ENCODE data around the gene GPANK1.
A peak's percentile ranks its signal among the peaks of the same experiment; 100 is the strongest.

GPANK1 gene

DNA sequence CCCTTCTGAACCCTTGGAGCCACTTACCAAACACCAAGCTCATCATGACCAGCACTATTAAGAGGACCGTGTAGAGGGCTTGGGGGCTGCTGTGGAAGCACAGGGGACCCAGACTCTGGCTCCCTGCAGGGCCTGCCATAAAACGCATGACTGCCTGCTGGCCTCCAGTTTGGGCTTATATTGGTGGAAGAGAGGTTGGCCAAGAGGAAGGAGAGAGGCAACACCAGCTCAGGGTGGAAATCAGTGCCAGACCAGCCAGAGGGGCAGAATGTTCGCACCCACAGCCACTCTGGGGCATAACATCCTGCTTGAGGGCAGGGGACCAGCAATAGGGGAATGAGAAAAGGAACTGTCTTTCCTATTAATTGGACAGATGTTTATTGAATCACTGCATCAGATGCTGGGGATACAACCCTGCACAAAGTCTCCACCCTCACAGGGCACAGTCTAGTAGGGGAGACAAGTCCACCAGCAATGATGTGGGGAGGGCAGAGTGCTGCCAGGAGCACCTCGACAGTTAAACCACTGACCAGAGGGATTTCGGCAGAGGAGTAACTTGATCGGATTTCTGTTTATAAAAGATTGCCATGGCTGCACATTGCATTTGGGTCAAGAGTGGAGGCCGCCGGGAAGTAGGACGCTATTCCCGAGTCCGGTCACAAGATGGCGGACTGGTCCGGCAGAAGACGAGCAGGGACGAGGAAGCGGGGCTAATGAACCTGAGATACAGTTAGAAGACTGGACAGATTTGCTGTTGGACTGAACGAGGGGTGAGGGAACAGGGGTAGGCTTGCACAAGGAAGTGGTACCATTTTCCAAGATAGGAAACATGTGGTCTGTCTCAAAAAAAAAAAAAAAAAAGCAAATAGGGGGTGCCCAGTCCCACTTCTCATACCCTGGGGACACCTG lies 15.7 kb upstream of the GPANK1 start, which contains the start of gene LY6G5C:
Gene LY6G5C (minus strand): TSS at position 842 of the 909 bp plus-strand sequence. CDS start 694 bp downstream, at position 148.
- Histone ChIP-seq H3K9ac (ENCODE audit: low read depth, low read length, poor library complexity, severe bottlenecking) (no peak within 1 kb of the TSS), H3K79me2 (ENCODE audit: insufficient read depth, low read length) (no peaks in the 10 kb centered on the region), H3K36me3 (ENCODE audit: insufficient read depth, low read length) (no peaks in the 10 kb centered on the region), H3K27me3 (ENCODE audit: insufficient read depth, low read length, poor library complexity, severe bottlenecking) (no peaks in the 10 kb centered on the region), H3K4me3 (ENCODE audit: low read length, poor library complexity, severe bottlenecking) (no peak within 1 kb of the TSS), H3F3A (ENCODE audit: low read depth) (no peaks in the 10 kb centered on the region), H3K9me2 (replicated peaks; ENCODE audit: low read depth, low read length) (no peaks in the 10 kb centered on the region), H3K9me3 (ENCODE audit: insufficient read depth, low read depth, low read length) (no peaks in the 10 kb centered on the region), H3K4me1 (ENCODE audit: insufficient read depth, low read length, poor library complexity, severe bottlenecking) (peaks cover 8% of the 10 kb centered on the region), H3K4me2 (ENCODE audit: low read depth, low read length, poor library complexity, severe bottlenecking) (no peak within 1 kb of the TSS), H4K20me1 (ENCODE audit: insufficient read depth, low read length, poor library complexity, severe bottlenecking) (no peaks in the 10 kb centered on the region), H2AFZ (ENCODE audit: low read length) (no peak within 1 kb of the TSS)
- TF ChIP-seq, protein P1, sequence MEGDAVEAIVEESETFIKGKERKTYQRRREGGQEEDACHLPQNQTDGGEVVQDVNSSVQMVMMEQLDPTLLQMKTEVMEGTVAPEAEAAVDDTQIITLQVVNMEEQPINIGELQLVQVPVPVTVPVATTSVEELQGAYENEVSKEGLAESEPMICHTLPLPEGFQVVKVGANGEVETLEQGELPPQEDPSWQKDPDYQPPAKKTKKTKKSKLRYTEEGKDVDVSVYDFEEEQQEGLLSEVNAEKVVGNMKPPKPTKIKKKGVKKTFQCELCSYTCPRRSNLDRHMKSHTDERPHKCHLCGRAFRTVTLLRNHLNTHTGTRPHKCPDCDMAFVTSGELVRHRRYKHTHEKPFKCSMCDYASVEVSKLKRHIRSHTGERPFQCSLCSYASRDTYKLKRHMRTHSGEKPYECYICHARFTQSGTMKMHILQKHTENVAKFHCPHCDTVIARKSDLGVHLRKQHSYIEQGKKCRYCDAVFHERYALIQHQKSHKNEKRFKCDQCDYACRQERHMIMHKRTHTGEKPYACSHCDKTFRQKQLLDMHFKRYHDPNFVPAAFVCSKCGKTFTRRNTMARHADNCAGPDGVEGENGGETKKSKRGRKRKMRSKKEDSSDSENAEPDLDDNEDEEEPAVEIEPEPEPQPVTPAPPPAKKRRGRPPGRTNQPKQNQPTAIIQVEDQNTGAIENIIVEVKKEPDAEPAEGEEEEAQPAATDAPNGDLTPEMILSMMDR (conservative IDR thresholded peaks at IDR 0.05; ENCODE audit: low read length) = peak; percentile 40; the same call in 1 of the 2 replicates
- TF ChIP-seq EZH2phosphoT487 (IDR thresholded peaks at IDR 0.05; ENCODE audit: borderline replicate concordance) = no peak

DNA sequence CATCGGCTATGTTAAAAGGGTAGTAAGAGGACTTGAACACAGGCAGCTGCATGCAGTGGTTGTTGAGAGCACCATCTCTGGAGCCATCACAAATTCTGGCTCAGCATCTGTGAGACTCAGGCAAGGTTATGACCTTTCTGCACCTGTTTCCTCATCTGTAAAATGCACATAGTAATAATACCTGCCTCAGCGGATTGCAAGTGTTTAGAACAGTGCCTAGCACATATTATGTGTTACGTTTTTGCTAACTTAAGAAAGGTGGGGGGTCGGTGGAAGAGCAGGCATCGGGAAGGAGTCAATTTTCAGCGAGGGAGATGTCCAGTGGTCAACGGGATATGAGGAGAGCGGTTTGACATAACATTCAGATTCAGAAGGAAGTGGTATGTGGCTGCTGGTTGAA lies 13.2 kb upstream of the GPANK1 start:
- no peaks in the 10 kb centered on the region for H4K20me1 ChIP-seq (ENCODE audit: insufficient read depth, low read length, poor library complexity, severe bottlenecking)
- H3K9me3 ChIP-seq (ENCODE audit: insufficient read depth, low read depth, low read length) = no peaks in the 10 kb centered on the region
- H3K4me2 ChIP-seq (ENCODE audit: low read depth, low read length, poor library complexity, severe bottlenecking) = no peak overlapping the region
- no peak overlapping the region for H2AFZ ChIP-seq (ENCODE audit: low read length)
- no peaks in the 10 kb centered on the region for H3F3A ChIP-seq (ENCODE audit: low read depth)
- TF ChIP-seq EZH2phosphoT487 (IDR thresholded peaks at IDR 0.05; ENCODE audit: borderline replicate concordance) = no peak
- TF ChIP-seq, protein P1 (conservative IDR thresholded peaks at IDR 0.05; ENCODE audit: low read length) = no peak
- peaks cover 3% of the 10 kb centered on the region; the same call in 1 of the 2 replicates for H3K36me3 ChIP-seq (ENCODE audit: insufficient read depth, low read length)
- no peak overlapping the region for H3K9ac ChIP-seq (ENCODE audit: low read depth, low read length, poor library complexity, severe bottlenecking)
- H3K4me1 ChIP-seq (ENCODE audit: insufficient read depth, low read length, poor library complexity, severe bottlenecking) = peaks cover 8% of the 10 kb centered on the region
- H3K27me3 ChIP-seq (ENCODE audit: insufficient read depth, low read length, poor library complexity, severe bottlenecking) = no peaks in the 10 kb centered on the region
- no peaks in the 10 kb centered on the region for H3K79me2 ChIP-seq (ENCODE audit: insufficient read depth, low read length)
- H3K4me3 ChIP-seq (ENCODE audit: low read length, poor library complexity, severe bottlenecking) = no peak overlapping the region
- no peaks in the 10 kb centered on the region for H3K9me2 ChIP-seq (replicated peaks; ENCODE audit: low read depth, low read length)

DNA sequence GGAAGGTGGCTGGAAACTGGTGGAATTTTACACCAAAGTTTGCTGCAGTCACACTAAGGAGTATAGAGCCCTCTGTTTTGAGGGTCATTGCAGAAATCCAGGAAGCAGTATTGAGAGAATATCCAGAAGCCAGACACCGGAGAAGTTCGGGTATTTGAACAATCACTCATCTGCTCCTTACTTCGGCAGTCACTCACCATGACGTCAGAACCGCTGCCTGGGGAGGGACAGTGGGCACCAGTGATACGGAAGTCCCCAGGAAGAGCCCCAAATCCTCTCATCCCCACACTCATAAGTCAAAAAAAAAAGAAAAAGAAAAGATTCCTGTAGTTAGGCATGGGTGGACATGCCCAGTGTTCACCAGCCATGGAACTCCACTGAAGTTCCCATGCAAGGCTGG lies 12.1 kb upstream of the GPANK1 start:
- no peak overlapping the region for H2AFZ ChIP-seq (ENCODE audit: low read length)
- H4K20me1 ChIP-seq (ENCODE audit: insufficient read depth, low read length, poor library complexity, severe bottlenecking) = no peaks in the 10 kb centered on the region
- no peak overlapping the region for H3K9ac ChIP-seq (ENCODE audit: low read depth, low read length, poor library complexity, severe bottlenecking)
- no peak overlapping the region for H3K4me2 ChIP-seq (ENCODE audit: low read depth, low read length, poor library complexity, severe bottlenecking)
- peaks cover 8% of the 10 kb centered on the region for H3K4me1 ChIP-seq (ENCODE audit: insufficient read depth, low read length, poor library complexity, severe bottlenecking)
- no peaks in the 10 kb centered on the region for H3K9me2 ChIP-seq (replicated peaks; ENCODE audit: low read depth, low read length)
- H3K4me3 ChIP-seq (ENCODE audit: low read length, poor library complexity, severe bottlenecking) = no peak overlapping the region
- peaks cover 6% of the 10 kb centered on the region; the same call in 1 of the 2 replicates for H3K36me3 ChIP-seq (ENCODE audit: insufficient read depth, low read length)
- no peaks in the 10 kb centered on the region for H3K79me2 ChIP-seq (ENCODE audit: insufficient read depth, low read length)
- no peak for TF ChIP-seq EZH2phosphoT487 (IDR thresholded peaks at IDR 0.05; ENCODE audit: borderline replicate concordance)
- TF ChIP-seq, protein P1 (conservative IDR thresholded peaks at IDR 0.05; ENCODE audit: low read length) = no peak
- no peaks in the 10 kb centered on the region for H3K9me3 ChIP-seq (ENCODE audit: insufficient read depth, low read depth, low read length)
- no peaks in the 10 kb centered on the region for H3F3A ChIP-seq (ENCODE audit: low read depth)
- no peaks in the 10 kb centered on the region for H3K27me3 ChIP-seq (ENCODE audit: insufficient read depth, low read length, poor library complexity, severe bottlenecking)

All from Loucy (cell line).